MCF 10A (cell line): ENCODE measurements around the gene SH3BP5. TPM values are rescaled to one million over a fixed set of nuclear protein-coding genes. Genes with fewer than 3 reads are reported as not detected.
A peak's percentile ranks its signal among the peaks of the same experiment; 100 is the strongest.
"Not testable (repeated sequence)": the region's sequence is repeated elsewhere in the genome, so short reads cannot be mapped to it uniquely, and the experiment has no call there.

Experiments
- BruUV-seq: library from RNA; stranded (reverse); fragments of 400-500 nt; replicated peaks from 2 replicates; lab custom pipeline; 2021; lab: Mats Ljungman, UMichigan
- CTCF ChIA-PET: fragments of 300-600 bp; sonication (Branson Sonifier 250); formaldehyde crosslinking; extraction: SDS; loops from one replicate; lab custom pipeline; 2021; ENCODE audit warnings: antibody characterized with exemption, inconsistent platforms; lab: Yijun Ruan, JAX
- POLR2A ChIA-PET: fragments of 300-600, 350-650 bp; sonication (Branson Sonifier 250); formaldehyde crosslinking; extraction: SDS; loops from one replicate; lab custom pipeline; 2020; ENCODE audit warnings: antibody characterized with exemption, inconsistent platforms; lab: Yijun Ruan, JAX
- DNase-seq: peaks from one replicate; pipeline ENCODE4 v3.0.0-alpha.2; 2018; ENCODE audit not compliant: unreplicated experiment
- H3K27ac Mint-ChIP-seq: one replicate; pipeline ENCODE4 v1.8.0; 2022; ENCODE audit warnings: mild to moderate bottlenecking, low read depth, mixed read lengths; ENCODE audit not compliant: unreplicated experiment
- H3K27me3 Mint-ChIP-seq: one replicate; pipeline ENCODE4 v1.8.0; 2022; ENCODE audit warnings: mixed read lengths; ENCODE audit not compliant: insufficient read depth, unreplicated experiment
- H3K36me3 Mint-ChIP-seq: one replicate; pipeline ENCODE4 v1.8.0; 2022; ENCODE audit warnings: mild to moderate bottlenecking, moderate library complexity, mixed read lengths; ENCODE audit not compliant: insufficient read depth, unreplicated experiment
- H3K4me1 Mint-ChIP-seq: one replicate; pipeline ENCODE4 v1.8.0; 2022; ENCODE audit warnings: mixed read lengths; ENCODE audit not compliant: insufficient read depth, unreplicated experiment
- H3K4me3 Mint-ChIP-seq: one replicate; pipeline ENCODE4 v1.8.0; 2022; ENCODE audit warnings: mild to moderate bottlenecking, moderate library complexity, mixed read lengths; ENCODE audit not compliant: unreplicated experiment
- H3K9me3 Mint-ChIP-seq: one replicate; pipeline ENCODE4 v1.8.0; 2022; ENCODE audit warnings: mixed read lengths; ENCODE audit not compliant: unreplicated experiment
- intact Hi-C: fragments of 100-400 bp; cut with micrococcal nuclease; formaldehyde crosslinking; loops from 2 replicates; pipeline ENCODE4 v1.14.1; 2022
- total RNA-seq: library from RNA; stranded (reverse); gene quantifications from 2 replicates; pipeline ENCODE4 v1.2.3, GENCODE V29; 2022
- TF ChIP-seq, protein P1 (sequence below): fragments of 200-600 bp; IDR thresholded peaks from one replicate; pipeline ENCODE4 v1.8.0; 2022; ENCODE audit warnings: antibody characterized with exemption, mild to moderate bottlenecking; ENCODE audit not compliant: unreplicated experiment

The SH3BP5 gene
- total RNA-seq, 1 experiment from 2014 or later = 8.8 TPM

DNA sequence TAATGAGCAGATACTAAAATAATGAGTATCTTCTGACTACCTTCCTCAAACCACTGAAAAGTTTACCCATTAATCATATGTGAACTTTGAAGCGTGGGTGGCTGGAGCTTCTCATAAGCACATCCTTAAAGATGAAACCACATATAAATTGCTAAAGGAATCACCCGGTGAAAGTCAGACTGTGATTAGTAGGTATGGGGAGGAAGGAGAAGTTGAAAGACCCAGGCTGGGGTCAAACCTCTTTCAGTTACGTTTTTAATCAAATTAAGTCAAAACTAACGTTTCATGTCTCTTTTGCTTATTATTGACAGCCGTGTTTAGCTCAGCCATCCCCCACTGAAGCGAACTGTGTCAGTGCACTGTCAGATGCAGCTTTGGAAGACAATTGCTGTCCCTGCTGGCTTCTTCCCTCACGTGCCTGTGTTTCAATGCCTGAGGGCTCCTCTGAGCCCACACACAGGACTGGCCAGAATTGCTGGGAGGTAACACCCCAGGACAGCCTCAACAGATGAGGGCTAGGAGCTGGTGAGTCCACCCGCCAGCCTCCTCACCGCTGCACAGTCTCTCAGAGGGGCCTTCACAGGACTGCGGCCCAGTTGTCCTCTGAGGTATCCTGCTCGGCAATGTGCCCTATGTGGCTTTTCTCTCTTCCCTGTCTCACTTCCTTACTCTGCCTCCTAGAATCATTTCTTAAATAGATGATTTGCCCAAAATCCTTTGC is 29.3 kb upstream of the SH3BP5 start:
- ChIA-PET CTCF (interaction anchor here (0.8 to 1.2 kb wide), 3 partner anchors 16 to 94 kb away, joined by 4 to 6 read pairs (median 5); no protein-coding TSS in a partner anchor), POLR2A (interaction anchor here (0.5 to 1.3 kb wide), 3 partner anchors 16 to 266 kb away, joined by 3 read pairs; no protein-coding TSS in a partner anchor)
- intact Hi-C loops = no loop called here

DNA sequence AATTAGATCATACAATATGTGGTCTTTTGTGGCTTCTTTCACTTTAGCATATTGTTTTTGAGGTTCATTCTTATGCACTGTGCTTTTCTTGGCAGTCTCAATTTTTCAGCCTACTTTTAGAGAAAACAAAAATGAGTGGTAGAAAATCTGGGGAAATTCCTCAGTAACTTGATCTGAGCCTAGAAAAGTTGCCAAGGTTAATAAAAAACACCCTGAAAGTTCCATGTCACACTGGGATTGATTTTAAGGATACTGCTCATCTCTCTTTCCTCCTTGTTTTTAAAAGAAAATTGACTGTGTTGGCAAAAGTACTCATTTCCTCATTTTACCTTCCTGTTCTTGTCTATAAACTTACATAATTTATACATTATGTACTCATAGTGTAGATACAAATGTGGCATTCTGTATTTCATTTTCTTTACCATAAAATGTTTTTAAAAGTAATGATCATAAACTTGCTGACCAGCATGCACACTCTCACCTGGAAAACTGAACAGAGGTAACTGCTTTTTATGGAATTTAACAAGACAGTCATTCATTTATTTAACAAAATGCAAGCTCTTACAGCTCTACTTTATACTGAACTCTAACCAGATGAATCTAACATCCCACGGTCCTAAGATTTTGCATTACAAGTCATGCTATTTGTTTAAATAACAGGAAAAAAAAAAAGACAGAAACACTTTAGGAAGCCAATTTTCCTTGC is 28.6 kb upstream of the SH3BP5 start:
- no peaks in the 10 kb centered on the region for H3K27me3 Mint-ChIP-seq
- DNase-seq = peak; percentile 31
- CTCF ChIA-PET = interaction anchor here (0.8 to 1.1 kb wide), 2 partner anchors 17 to 28 kb away, joined by 4 to 6 read pairs; no protein-coding TSS in a partner anchor

More for the DNA sequence above, 29.3 kb upstream of the SH3BP5 start:
- DNase-seq = peak; percentile 27
- Mint-ChIP-seq H3K27me3 (no peaks in the 10 kb centered on the region), H3K4me3 (no peak overlapping the region), H3K27ac (peak overlapping the region; percentile 43), H3K9me3 (no peaks in the 10 kb centered on the region), H3K36me3 (no peaks in the 10 kb centered on the region), H3K4me1 (peaks cover 25% of the 10 kb centered on the region)
- TF ChIP-seq, protein P1, sequence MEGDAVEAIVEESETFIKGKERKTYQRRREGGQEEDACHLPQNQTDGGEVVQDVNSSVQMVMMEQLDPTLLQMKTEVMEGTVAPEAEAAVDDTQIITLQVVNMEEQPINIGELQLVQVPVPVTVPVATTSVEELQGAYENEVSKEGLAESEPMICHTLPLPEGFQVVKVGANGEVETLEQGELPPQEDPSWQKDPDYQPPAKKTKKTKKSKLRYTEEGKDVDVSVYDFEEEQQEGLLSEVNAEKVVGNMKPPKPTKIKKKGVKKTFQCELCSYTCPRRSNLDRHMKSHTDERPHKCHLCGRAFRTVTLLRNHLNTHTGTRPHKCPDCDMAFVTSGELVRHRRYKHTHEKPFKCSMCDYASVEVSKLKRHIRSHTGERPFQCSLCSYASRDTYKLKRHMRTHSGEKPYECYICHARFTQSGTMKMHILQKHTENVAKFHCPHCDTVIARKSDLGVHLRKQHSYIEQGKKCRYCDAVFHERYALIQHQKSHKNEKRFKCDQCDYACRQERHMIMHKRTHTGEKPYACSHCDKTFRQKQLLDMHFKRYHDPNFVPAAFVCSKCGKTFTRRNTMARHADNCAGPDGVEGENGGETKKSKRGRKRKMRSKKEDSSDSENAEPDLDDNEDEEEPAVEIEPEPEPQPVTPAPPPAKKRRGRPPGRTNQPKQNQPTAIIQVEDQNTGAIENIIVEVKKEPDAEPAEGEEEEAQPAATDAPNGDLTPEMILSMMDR = no peak
- no TSS peak for BruUV-seq

DNA sequence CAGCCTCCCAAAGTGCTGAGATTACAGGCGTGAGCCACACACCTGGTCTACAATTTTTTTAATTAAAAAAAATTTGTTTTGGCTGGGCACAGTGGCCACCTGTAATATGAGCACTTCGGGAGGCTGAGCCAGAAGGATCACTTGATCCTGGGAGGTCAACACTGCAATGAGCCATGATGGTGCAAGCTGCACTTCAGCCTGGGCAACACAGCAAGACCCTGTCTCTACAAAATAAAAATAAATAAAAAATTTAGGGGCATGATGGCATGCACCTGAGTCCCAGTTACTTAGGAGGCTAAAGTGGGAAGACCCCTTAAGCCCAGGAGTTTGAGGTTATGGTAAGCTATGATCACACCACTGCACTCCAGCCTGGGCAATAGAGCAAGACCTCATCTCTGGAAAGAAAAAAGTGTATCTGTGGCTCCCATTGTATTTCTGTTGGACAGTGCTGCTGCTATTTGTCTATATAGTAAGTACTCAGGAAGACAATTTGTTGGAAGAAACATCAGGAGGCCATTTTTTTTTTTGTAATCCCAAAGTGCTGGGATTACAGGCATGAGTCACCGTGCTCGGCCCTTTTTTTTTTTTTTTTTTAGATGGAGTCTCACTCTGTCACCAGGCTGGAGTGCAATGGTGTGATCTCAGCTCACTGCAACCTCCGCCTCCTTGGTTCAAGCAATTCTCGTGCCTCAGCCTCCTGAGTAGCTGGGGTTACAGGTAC is 27.5 kb upstream of the SH3BP5 start:
- intact Hi-C loops = no loop called here
- H3K27me3 Mint-ChIP-seq = no peaks in the 10 kb centered on the region
- DNase-seq = no peak
- BruUV-seq = no TSS peak
- ChIA-PET POLR2A (no interaction called here), CTCF (no interaction called here)
- TF ChIP-seq, protein P1 = no peak
- no peaks in the 10 kb centered on the region for H3K36me3 Mint-ChIP-seq
- H3K4me3 Mint-ChIP-seq = no peak overlapping the region
- H3K4me1 Mint-ChIP-seq = peaks cover 25% of the 10 kb centered on the region
- no peaks in the 10 kb centered on the region for H3K9me3 Mint-ChIP-seq
- no peak overlapping the region for H3K27ac Mint-ChIP-seq

More for the DNA sequence above, 28.6 kb upstream of the SH3BP5 start:
- Mint-ChIP-seq H3K9me3 (no peaks in the 10 kb centered on the region), H3K4me3 (no peak overlapping the region), H3K27ac (no peak overlapping the region), H3K36me3 (no peaks in the 10 kb centered on the region), H3K4me1 (peaks cover 25% of the 10 kb centered on the region)
- TF ChIP-seq, protein P1 = no peak
- POLR2A ChIA-PET = interaction anchor here (1.3 kb wide), 2 partner anchors 17 to 91 kb away, joined by 3 read pairs; no protein-coding TSS in a partner anchor
- intact Hi-C loops = no loop called here
- no TSS peak for BruUV-seq

DNA sequence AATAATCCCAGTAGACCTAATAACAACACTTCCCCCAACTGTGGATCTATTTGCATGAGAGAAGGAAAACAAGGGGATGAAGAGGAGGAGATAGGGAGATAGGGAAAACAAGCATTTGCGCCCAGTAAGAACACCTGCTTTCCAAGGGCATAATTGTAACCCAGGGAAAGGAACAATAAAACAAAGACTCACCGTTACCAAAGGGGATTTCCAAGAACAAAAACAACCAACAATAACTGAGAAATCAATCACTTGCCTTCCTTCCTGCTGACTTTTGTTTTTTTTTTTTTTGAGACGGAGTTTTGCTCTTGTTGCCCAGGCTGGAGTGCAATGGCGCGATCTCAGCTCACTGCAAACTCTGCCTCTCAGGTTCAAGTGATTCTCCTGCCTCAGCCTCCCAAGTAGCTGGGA is 24.3 kb upstream of the SH3BP5 start:
- H3K4me1 Mint-ChIP-seq = peaks cover 10% of the 10 kb centered on the region
- intact Hi-C loops, H3K36me3 Mint-ChIP-seq, H3K4me3 Mint-ChIP-seq, H3K27me3 Mint-ChIP-seq, BruUV-seq, CTCF ChIA-PET, DNase-seq, H3K27ac Mint-ChIP-seq, H3K9me3 Mint-ChIP-seq, POLR2A ChIA-PET: not testable (repeated sequence)
